Measurements from ENCODE around the gene MYLK. TPM values are rescaled to one million over a fixed set of nuclear protein-coding genes. Genes with fewer than 3 reads are reported as not detected.
A peak's percentile ranks its signal among the peaks of the same experiment; 100 is the strongest.

MYLK gene, protein sequence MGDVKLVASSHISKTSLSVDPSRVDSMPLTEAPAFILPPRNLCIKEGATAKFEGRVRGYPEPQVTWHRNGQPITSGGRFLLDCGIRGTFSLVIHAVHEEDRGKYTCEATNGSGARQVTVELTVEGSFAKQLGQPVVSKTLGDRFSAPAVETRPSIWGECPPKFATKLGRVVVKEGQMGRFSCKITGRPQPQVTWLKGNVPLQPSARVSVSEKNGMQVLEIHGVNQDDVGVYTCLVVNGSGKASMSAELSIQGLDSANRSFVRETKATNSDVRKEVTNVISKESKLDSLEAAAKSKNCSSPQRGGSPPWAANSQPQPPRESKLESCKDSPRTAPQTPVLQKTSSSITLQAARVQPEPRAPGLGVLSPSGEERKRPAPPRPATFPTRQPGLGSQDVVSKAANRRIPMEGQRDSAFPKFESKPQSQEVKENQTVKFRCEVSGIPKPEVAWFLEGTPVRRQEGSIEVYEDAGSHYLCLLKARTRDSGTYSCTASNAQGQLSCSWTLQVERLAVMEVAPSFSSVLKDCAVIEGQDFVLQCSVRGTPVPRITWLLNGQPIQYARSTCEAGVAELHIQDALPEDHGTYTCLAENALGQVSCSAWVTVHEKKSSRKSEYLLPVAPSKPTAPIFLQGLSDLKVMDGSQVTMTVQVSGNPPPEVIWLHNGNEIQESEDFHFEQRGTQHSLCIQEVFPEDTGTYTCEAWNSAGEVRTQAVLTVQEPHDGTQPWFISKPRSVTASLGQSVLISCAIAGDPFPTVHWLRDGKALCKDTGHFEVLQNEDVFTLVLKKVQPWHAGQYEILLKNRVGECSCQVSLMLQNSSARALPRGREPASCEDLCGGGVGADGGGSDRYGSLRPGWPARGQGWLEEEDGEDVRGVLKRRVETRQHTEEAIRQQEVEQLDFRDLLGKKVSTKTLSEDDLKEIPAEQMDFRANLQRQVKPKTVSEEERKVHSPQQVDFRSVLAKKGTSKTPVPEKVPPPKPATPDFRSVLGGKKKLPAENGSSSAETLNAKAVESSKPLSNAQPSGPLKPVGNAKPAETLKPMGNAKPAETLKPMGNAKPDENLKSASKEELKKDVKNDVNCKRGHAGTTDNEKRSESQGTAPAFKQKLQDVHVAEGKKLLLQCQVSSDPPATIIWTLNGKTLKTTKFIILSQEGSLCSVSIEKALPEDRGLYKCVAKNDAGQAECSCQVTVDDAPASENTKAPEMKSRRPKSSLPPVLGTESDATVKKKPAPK (N-terminal part only)
- 196 TPM for total RNA-seq

GRCh38 chr3:123884203-123884831 is at the start of gene MYLK:
Gene MYLK (minus strand): TSS chr3:123884332. CDS start chr3:123793841, 90,491 bp downstream.
- peak within 1 kb of the TSS; percentile 83 to 94 for H3K4me3 ChIP-seq
- no peaks in the 10 kb centered on the region for H3K36me3 ChIP-seq
- peaks cover 0 to 8% of the 10 kb centered on the region in 2 donors for H3K4me1 ChIP-seq
- TF ChIP-seq, protein P1, sequence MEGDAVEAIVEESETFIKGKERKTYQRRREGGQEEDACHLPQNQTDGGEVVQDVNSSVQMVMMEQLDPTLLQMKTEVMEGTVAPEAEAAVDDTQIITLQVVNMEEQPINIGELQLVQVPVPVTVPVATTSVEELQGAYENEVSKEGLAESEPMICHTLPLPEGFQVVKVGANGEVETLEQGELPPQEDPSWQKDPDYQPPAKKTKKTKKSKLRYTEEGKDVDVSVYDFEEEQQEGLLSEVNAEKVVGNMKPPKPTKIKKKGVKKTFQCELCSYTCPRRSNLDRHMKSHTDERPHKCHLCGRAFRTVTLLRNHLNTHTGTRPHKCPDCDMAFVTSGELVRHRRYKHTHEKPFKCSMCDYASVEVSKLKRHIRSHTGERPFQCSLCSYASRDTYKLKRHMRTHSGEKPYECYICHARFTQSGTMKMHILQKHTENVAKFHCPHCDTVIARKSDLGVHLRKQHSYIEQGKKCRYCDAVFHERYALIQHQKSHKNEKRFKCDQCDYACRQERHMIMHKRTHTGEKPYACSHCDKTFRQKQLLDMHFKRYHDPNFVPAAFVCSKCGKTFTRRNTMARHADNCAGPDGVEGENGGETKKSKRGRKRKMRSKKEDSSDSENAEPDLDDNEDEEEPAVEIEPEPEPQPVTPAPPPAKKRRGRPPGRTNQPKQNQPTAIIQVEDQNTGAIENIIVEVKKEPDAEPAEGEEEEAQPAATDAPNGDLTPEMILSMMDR (IDR thresholded peaks at IDR 0.05) = no peak
- DNase-seq (ENCODE audit: low spot score in 2 of 2) = peak; percentile 64 to 95
- no peaks in the 10 kb centered on the region for H3K27me3 ChIP-seq
- intact Hi-C loops (cut with DNase I) = loop anchor here (2.0 to 5.0 kb wide), 3 partner anchors 20 to 137 kb away; no protein-coding TSS in a partner anchor
- no peaks in the 10 kb centered on the region for H3K9me3 ChIP-seq
- H3K27ac ChIP-seq = peak within 1 kb of the TSS; percentile 83 to 85

DNA sequence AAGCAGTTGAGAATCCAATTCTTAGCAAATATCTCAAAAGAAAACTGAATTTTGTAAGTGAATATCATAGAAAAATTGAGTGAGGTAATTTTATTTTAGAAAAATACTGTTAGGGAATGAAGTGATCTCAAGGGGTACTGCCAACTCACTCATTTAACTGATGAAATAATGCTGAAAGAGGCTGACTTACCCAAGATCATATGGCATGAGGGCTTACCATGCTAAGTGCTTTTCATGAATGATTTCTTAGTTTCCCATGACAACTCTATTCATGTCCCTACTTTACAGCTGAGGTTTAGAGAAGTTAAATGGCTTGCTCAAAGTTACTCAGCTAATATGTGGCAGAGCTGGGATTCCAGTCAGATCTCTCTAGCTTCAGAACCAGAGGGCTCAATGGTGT is 46.3 kb upstream of the MYLK start:
- intact Hi-C loops (cut with DNase I) = no loop called here
- no peak for DNase-seq (ENCODE audit: low spot score in 2 of 2)
- H3K36me3 ChIP-seq = peaks cover 6 to 23% of the 10 kb centered on the region in 2 donors

GRCh38 chr3:123929325-123929724 is 45.2 kb upstream of the MYLK start:
- Histone ChIP-seq H3K27ac (no peak overlapping the region), H3K36me3 (peaks cover 8 to 23% of the 10 kb centered on the region in 2 donors), H3K4me1 (no peaks in the 10 kb centered on the region), H3K4me3 (no peak overlapping the region), H3K9me3 (no peaks in the 10 kb centered on the region), H3K27me3 (no peaks in the 10 kb centered on the region)
- TF ChIP-seq, protein P1 (IDR thresholded peaks at IDR 0.05) = no peak
- intact Hi-C loops (cut with DNase I) = no loop called here
- no peak for DNase-seq (ENCODE audit: low spot score in 2 of 2)

More for the DNA sequence above, 46.3 kb upstream of the MYLK start:
- Histone ChIP-seq H3K27me3 (no peaks in the 10 kb centered on the region), H3K27ac (no peak overlapping the region), H3K9me3 (no peaks in the 10 kb centered on the region), H3K4me1 (no peaks in the 10 kb centered on the region), H3K4me3 (no peak overlapping the region)
- TF ChIP-seq, protein P1 (IDR thresholded peaks at IDR 0.05) = no peak

- H3K27me3 ChIP-seq = no peaks in the 10 kb centered on the region
- peaks cover 5 to 13% of the 10 kb centered on the region in 2 donors for H3K9me3 ChIP-seq
- intact Hi-C loops (cut with DNase I) = no loop called here
- TF ChIP-seq, protein P1 (IDR thresholded peaks at IDR 0.05) = no peak
- no peaks in the 10 kb centered on the region for H3K4me1 ChIP-seq
- no peak for DNase-seq (ENCODE audit: low spot score in 2 of 2)
- no peak overlapping the region for H3K27ac ChIP-seq
- peaks cover 6 to 13% of the 10 kb centered on the region in 2 donors for H3K36me3 ChIP-seq
- H3K4me3 ChIP-seq = no peak overlapping the region
These were observed 42.3 kb upstream of the MYLK start for GRCh38 chr3:123926396-123926795.

DNA sequence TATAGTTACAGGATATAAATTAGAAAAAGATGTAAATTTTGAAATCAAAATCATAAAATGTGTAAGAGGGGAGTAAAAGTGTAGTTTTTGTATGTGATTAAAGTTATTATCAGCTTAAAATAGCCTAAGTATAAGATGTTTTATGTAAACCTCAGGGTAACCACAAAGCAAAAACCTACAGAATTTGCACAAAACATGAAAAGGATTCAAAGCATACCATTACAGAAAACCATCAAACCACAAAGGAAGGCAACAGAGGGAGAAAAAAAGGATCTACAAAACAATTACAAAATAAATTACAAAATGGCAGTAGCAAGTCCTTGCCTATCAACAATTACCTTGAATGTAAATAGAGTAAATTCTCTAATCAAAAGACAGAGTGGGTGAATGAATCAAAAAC is 36.7 kb upstream of the MYLK start:
- intact Hi-C loops (cut with DNase I) = no loop called here
- Histone ChIP-seq H3K4me1 (no peaks in the 10 kb centered on the region), H3K9me3 (peaks cover 7 to 32% of the 10 kb centered on the region in 2 donors), H3K36me3 (peaks cover 6 to 23% of the 10 kb centered on the region in 2 donors), H3K4me3 (no peak overlapping the region), H3K27me3 (no peaks in the 10 kb centered on the region), H3K27ac (no peak overlapping the region)
- TF ChIP-seq, protein P1 (IDR thresholded peaks at IDR 0.05) = no peak
- no peak for DNase-seq (ENCODE audit: low spot score in 2 of 2)

All from ascending aorta (tissue), 2 donors.